Suppressor macrophage treated with lipopolysaccharide for 4 hours (primary cell): ENCODE measurements around the gene LY6G6D.

ENCODE experiments used
- DNase-seq: peaks from one replicate; pipeline ENCODE4 v3.0.0-alpha.2; 2020

Gene LY6G6D

GRCh38 chr6:31737315-31737990, 22.3 kb downstream of the LY6G6D start:
- peak; percentile 85 for DNase-seq

- peak; percentile 93 for DNase-seq
These were observed 23.1 kb downstream of the LY6G6D start for GRCh38 chr6:31737991-31738979.

GRCh38 chr6:31739639-31740396, 24.7 kb downstream of the LY6G6D start, which contains the start of gene MSH5:
Gene MSH5 (plus strand): TSS chr6:31740005. CDS start chr6:31740467, 462 bp downstream.
- peak; percentile 99 for DNase-seq

- peak; percentile 71 for DNase-seq
These were observed 25.5 kb downstream of the LY6G6D start for GRCh38 chr6:31740397-31741223.

GRCh38 chr6:31741815-31742214, 26.7 kb downstream of the LY6G6D start:
- no peak for DNase-seq

- DNase-seq = no peak
These were observed 27.7 kb downstream of the LY6G6D start for GRCh38 chr6:31742894-31743293.

- no peak for DNase-seq
These were observed 29.3 kb downstream of the LY6G6D start for GRCh38 chr6:31744422-31744821.

- no peak for DNase-seq
These were observed 34.3 kb downstream of the LY6G6D start for GRCh38 chr6:31749301-31750036.

GRCh38 chr6:31750411-31751022, 35.4 kb downstream of the LY6G6D start:
- no peak for DNase-seq

- no peak for DNase-seq
These were observed 37.7 kb downstream of the LY6G6D start for GRCh38 chr6:31752739-31753319.

GRCh38 chr6:31758281-31758680, 43.1 kb downstream of the LY6G6D start:
- no peak for DNase-seq

GRCh38 chr6:31760790-31761189, 45.6 kb downstream of the LY6G6D start:
- DNase-seq = no peak

GRCh38 chr6:31761343-31761742, 46.2 kb downstream of the LY6G6D start:
- no peak for DNase-seq

GRCh38 chr6:31762356-31762755, 47.2 kb downstream of the LY6G6D start, which contains the start of gene SAPCD1:
Gene SAPCD1 (plus strand): TSS chr6:31762656. CDS start chr6:31763055, 399 bp downstream.
- DNase-seq = no peak

- no peak for DNase-seq
These were observed 47.9 kb downstream of the LY6G6D start for GRCh38 chr6:31762878-31763618.

- DNase-seq = no peak
These were observed 48.4 kb downstream of the LY6G6D start for GRCh38 chr6:31763619-31763940.

- no peak for DNase-seq
These were observed 49.0 kb downstream of the LY6G6D start for GRCh38 chr6:31764198-31764597.

GRCh38 chr6:31765559-31765909, 50.4 kb downstream of the LY6G6D start:
- DNase-seq = no peak

- DNase-seq = no peak
These were observed 51.0 kb downstream of the LY6G6D start for GRCh38 chr6:31765910-31766794.
